Thyroid gland (tissue), 4 donors: ENCODE measurements around the gene TMPRSS13. TPM values are rescaled to one million over a fixed set of nuclear protein-coding genes. Genes with fewer than 3 reads are reported as not detected.
A peak's percentile ranks its signal among the peaks of the same experiment; 100 is the strongest.

Experiments used
- DNase-seq, 2 donors: peaks; one replicate each; pipeline ENCODE4 v3.0.0-alpha.2; 2019
- H3K27ac ChIP-seq, 3 donors: fragments of 200-600 bp; sonication (generic); 1 replicate in 2 of 3; 2 replicates in 1 of 3; pipeline ENCODE4 v1.5.1; 2016 to 2019; ENCODE audit warnings: mild to moderate bottlenecking in 1 of 3, moderate library complexity in 1 of 3
- H3K27me3 ChIP-seq: fragments of 200-600 bp; sonication (generic); one replicate; pipeline ENCODE4 v1.5.1; 2019
- H3K36me3 ChIP-seq, 2 donors: fragments of 200-600 bp; sonication (generic); one replicate each; pipeline ENCODE4 v1.5.1; 2016 to 2019
- H3K4me1 ChIP-seq, 2 donors: fragments of 200-600 bp; sonication (generic); one replicate each; pipeline ENCODE4 v1.5.1; 2017 to 2019
- H3K4me3 ChIP-seq, 3 donors: fragments of 200-600 bp; sonication (generic); replicated peaks in 1 of 3; 1 replicate in 2 of 3; 2 replicates in 1 of 3; pipeline ENCODE4 v1.5.1; 2016; ENCODE audit warnings: mild to moderate bottlenecking in 1 of 3
- H3K9me3 ChIP-seq: fragments of 200-600 bp; sonication (generic); one replicate; pipeline ENCODE4 v1.5.1; 2017
- POLR2A ChIP-seq, 2 donors: fragments of 450-650 bp; IDR thresholded peaks; one replicate each; pipeline ENCODE4 v1.6.1; 2017; ENCODE audit warnings: antibody characterized with exemption in 2 of 2, mild to moderate bottlenecking in 2 of 2, moderate library complexity in 1 of 2
- WGBS, 2 donors: methylation state at CpG; one replicate each; pipeline ENCODE4 v1.1.5; 2017; 5-methylcytosine and 5-hydroxymethylcytosine counted together
- intact Hi-C: fragments of 100-400 bp; cut with DNase I; formaldehyde crosslinking; loops from one replicate; pipeline ENCODE4 v1.15.1; 2023
- total RNA-seq, 4 donors: library from RNA; depleted of rRNA; stranded (reverse); fragments of >200 nt; gene quantifications; one replicate each; pipeline ENCODE4 v1.2.3, GENCODE V29; 2016
- TF ChIP-seq, protein P1 (sequence below), 6 experiments: fragments of 200-600 bp in 3 of 6; fragments of 450-650 bp in 3 of 6; sonication (generic) in 3 of 6; IDR thresholded peaks; one replicate each; pipeline ENCODE4 v1.5.1; 2016 to 2019; ENCODE audit warnings: antibody characterized with exemption in 6 of 6, mild to moderate bottlenecking in 2 of 6, inconsistent platforms in 1 of 6, moderate library complexity in 1 of 6

Gene TMPRSS13
- total RNA-seq, 4 donors from 2014 or later = 8.5 to 24.3 (median 13.0) TPM

DNA sequence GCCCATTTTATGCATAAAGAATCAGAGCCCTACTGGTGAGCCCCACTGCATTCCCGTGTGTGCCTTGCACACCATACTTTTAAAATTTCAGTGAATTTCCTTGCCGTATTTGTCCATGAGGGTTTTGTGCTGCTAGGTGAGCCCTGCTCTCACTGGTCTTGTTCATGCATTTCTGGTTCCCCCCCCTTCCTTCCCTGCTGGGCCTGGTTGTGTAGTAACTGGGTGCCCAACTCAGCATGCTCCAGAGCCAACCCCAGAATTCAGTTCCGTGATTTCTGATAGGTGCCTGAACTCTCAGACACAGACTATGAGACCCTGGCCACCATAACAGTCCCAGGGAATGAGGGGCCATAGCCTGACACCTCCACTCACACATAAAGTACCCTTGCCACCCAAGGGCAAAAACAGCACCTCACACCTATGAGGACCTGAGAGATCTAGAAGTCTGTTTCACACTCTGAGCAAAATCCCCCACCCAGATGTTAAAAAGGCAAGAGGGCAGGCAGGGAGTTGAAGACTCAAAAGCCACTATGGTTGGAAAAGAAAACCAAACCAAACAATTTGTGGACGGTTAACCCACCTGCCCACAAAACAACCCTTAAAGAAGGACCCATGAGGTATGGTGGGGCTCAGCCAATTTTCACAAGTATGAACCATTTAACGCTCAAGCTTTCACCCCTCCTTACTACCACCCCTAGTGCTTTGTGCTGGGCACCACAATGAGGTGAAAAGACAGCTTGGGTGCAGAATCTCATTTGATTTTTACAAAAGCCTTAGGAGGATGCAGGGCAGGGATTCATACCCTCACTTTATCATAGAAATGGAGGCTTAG, 40.2 kb upstream of the TMPRSS13 start:
- no peak for TF ChIP-seq POLR2A (IDR thresholded peaks at IDR 0.05)
- TF ChIP-seq, protein P1, sequence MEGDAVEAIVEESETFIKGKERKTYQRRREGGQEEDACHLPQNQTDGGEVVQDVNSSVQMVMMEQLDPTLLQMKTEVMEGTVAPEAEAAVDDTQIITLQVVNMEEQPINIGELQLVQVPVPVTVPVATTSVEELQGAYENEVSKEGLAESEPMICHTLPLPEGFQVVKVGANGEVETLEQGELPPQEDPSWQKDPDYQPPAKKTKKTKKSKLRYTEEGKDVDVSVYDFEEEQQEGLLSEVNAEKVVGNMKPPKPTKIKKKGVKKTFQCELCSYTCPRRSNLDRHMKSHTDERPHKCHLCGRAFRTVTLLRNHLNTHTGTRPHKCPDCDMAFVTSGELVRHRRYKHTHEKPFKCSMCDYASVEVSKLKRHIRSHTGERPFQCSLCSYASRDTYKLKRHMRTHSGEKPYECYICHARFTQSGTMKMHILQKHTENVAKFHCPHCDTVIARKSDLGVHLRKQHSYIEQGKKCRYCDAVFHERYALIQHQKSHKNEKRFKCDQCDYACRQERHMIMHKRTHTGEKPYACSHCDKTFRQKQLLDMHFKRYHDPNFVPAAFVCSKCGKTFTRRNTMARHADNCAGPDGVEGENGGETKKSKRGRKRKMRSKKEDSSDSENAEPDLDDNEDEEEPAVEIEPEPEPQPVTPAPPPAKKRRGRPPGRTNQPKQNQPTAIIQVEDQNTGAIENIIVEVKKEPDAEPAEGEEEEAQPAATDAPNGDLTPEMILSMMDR (IDR thresholded peaks at IDR 0.05) = no peak
- H3K36me3 ChIP-seq = no peaks in the 10 kb centered on the region
- DNase-seq = no peak
- peaks cover 12 to 21% of the 10 kb centered on the region in 2 donors for H3K4me1 ChIP-seq
- H3K27ac ChIP-seq = no peak overlapping the region
- H3K9me3 ChIP-seq = no peaks in the 10 kb centered on the region
- intact Hi-C loops = no loop called here
- no peaks in the 10 kb centered on the region for H3K27me3 ChIP-seq
- H3K4me3 ChIP-seq = no peak overlapping the region
- 91 to 92% methylated on average over 5 of the region's 5 CpGs for WGBS, 2 donors

DNA sequence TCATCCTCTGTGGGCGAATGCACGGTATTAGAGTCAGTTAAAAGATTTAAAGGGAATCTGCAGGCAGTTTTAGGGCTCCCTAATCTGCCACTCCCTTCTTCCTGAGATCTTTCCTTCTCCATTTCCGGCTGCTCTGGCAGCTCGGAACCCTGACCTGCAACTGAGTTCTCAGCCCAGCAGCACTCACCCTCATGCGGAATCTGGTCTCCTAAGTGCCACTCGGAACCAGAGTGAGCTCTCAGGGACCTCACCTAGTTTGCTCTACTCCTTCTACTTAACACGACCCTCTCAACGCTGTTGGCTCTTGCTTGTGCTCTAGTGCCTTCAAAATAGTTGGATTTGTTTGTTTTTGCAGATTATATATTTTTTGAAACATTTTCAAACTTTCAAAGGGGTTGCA, 37.7 kb upstream of the TMPRSS13 start:
- Histone ChIP-seq H3K27ac (no peak overlapping the region), H3K27me3 (no peaks in the 10 kb centered on the region), H3K36me3 (no peaks in the 10 kb centered on the region), H3K4me1 (peaks cover 0 to 6% of the 10 kb centered on the region in 2 donors), H3K4me3 (no peak overlapping the region), H3K9me3 (no peaks in the 10 kb centered on the region)
- peak; percentile 38 to 49 for DNase-seq
- no peak for TF ChIP-seq POLR2A (IDR thresholded peaks at IDR 0.05)
- TF ChIP-seq, protein P1 (IDR thresholded peaks at IDR 0.05) = no peak
- intact Hi-C loops = no loop called here
- 36 to 43% methylated on average over 8 of the region's 8 CpGs for WGBS, 2 donors

DNA sequence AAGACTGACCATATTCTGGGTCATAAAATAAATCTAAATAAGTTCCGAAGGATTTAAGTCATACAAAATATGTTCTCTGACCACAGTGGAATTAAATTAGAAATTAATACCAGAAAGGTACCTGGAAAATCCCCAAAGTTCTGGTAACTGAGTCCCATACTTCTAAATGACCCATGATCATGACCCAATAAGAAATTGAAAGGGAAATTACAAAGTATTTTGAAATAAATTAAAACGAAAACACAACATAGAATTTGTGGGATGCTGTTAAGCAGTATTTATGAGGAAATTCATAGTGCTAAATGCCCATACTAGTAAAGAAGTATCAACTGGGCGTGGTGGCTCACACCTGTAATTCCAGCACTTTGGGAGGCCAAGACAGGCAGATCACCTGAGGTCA, 33.6 kb upstream of the TMPRSS13 start:
- H3K36me3 ChIP-seq = no peaks in the 10 kb centered on the region
- intact Hi-C loops = no loop called here
- no peak for TF ChIP-seq POLR2A (IDR thresholded peaks at IDR 0.05)
- TF ChIP-seq, protein P1 (IDR thresholded peaks at IDR 0.05) = no peak
- H3K4me3 ChIP-seq = no peak overlapping the region
- no peaks in the 10 kb centered on the region for H3K9me3 ChIP-seq
- DNase-seq = no peak
- 94 to 97% methylated on average over 3 of the region's 3 CpGs for WGBS, 2 donors
- H3K4me1 ChIP-seq = peaks cover 0 to 4% of the 10 kb centered on the region in 2 donors
- H3K27ac ChIP-seq = no peak overlapping the region
- H3K27me3 ChIP-seq = no peaks in the 10 kb centered on the region

DNA sequence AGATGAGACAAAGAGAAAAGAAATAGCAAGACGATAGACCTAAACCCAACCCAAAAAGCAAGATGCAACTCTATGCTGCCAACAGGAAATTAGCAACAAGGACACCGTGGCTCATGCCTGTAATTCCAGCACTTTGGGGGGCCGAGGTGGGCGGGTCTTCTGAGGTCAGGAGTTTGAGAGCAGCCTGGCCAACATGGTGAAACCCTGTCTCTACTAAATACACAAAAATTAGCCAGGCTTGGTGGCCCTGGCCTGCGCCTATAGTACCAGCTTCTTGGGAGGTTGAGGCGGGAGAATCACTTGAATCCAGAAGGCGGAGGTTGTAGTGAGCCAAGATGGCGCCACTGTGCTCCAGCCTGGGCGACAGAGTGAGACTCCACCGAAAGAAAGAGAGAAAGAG, 32.7 kb upstream of the TMPRSS13 start:
- Histone ChIP-seq H3K27me3 (no peaks in the 10 kb centered on the region), H3K4me1 (no peaks in the 10 kb centered on the region), H3K27ac (no peak overlapping the region), H3K9me3 (no peaks in the 10 kb centered on the region), H3K36me3 (no peaks in the 10 kb centered on the region), H3K4me3 (no peak overlapping the region)
- whole genome bisulfite sequencing, 2 donors = 87 to 88% methylated on average over 10 of the region's 10 CpGs
- no peak for DNase-seq
- no peak for TF ChIP-seq POLR2A (IDR thresholded peaks at IDR 0.05)
- TF ChIP-seq, protein P1 (IDR thresholded peaks at IDR 0.05) = no peak
- intact Hi-C loops = no loop called here

DNA sequence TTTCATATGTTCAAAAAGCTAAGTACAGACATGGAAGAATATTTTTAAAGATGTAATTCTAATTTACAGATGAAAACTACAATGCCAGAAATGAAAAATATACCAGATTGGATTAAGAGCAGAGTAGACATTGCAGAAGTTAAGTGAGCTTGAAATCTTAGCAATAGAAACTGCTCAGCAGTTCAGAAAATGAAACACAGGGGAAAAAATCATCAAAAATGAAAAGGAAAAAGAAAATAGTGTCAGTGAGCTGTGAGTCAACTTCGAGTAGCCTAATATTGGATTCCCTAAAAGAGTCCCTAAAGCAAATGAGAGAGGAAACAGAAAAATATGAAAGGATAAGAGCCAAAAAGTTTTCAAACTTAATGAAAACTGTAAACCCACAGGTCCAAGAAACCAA, 31.2 kb upstream of the TMPRSS13 start:
- no peak for TF ChIP-seq POLR2A (IDR thresholded peaks at IDR 0.05)
- TF ChIP-seq, protein P1 (IDR thresholded peaks at IDR 0.05) = no peak
- Histone ChIP-seq H3K36me3 (no peaks in the 10 kb centered on the region), H3K4me1 (no peaks in the 10 kb centered on the region), H3K4me3 (no peak overlapping the region), H3K9me3 (no peaks in the 10 kb centered on the region), H3K27me3 (no peaks in the 10 kb centered on the region), H3K27ac (no peak overlapping the region)
- intact Hi-C loops = no loop called here
- 74 to 77% methylated on average over 1 of the region's 1 CpG for WGBS, 2 donors
- no peak for DNase-seq
